GM19328 (cell line): ENCODE measurements around the gene NOL12.
A peak's percentile ranks its signal among the peaks of the same experiment; 100 is the strongest.
"Not testable (repeated sequence)": the region's sequence is repeated elsewhere in the genome, so short reads cannot be mapped to it uniquely, and the experiment has no call there.

Source experiments
- ATAC-seq: cut with Tn5 transposase; IDR thresholded peaks from one replicate; pipeline ENCODE4 v1.9.1; 2021; ENCODE audit warnings: mild to moderate bottlenecking, moderate library complexity; ENCODE audit not compliant: unreplicated experiment

NOL12 gene, protein sequence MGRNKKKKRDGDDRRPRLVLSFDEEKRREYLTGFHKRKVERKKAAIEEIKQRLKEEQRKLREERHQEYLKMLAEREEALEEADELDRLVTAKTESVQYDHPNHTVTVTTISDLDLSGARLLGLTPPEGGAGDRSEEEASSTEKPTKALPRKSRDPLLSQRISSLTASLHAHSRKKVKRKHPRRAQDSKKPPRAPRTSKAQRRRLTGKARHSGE

GRCh38 chr22:37686002-37686982 is at the start of gene NOL12:
TSS of gene NOL12 (plus strand) at chr22:37686343. CDS start at chr22:37686393, 50 bp downstream.
- ATAC-seq = peak; percentile 73

- ATAC-seq = no peak
These were observed 49.2 kb upstream of the NOL12 start for GRCh38 chr22:37636949-37637273.

DNA sequence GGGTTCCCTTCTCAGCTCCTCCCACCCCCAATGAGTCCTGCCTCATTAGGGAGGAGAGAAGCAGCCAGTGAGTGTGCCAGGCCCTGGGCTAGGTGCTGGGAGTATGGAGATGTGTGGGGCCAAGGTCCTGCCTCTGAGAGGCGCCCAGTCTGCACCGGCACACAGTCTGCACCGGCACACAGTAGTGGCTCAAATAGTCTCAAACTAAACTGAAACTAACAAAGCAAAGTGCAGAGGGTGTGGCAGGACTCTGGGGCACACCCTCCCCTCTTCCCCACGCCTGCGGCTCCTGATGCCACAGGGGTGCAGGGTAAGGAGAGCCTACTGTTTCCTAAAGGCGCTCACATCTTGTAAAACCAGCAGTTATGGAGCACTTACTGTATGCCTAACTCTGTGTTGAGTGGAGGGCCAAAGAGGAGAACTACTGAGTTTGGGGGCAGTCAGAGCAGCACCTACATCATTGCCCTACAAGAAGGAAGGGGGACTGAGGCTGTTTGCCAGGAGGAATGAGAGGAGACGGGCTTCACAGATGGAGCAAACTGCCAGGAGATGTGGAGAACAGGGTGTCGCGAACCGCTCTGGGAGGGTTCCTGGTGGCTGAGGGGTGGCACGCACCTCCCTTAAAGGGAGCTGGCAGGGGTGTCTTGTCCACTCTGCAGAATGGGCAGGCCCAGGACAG is 47.6 kb upstream of the NOL12 start:
- no peak for ATAC-seq

DNA sequence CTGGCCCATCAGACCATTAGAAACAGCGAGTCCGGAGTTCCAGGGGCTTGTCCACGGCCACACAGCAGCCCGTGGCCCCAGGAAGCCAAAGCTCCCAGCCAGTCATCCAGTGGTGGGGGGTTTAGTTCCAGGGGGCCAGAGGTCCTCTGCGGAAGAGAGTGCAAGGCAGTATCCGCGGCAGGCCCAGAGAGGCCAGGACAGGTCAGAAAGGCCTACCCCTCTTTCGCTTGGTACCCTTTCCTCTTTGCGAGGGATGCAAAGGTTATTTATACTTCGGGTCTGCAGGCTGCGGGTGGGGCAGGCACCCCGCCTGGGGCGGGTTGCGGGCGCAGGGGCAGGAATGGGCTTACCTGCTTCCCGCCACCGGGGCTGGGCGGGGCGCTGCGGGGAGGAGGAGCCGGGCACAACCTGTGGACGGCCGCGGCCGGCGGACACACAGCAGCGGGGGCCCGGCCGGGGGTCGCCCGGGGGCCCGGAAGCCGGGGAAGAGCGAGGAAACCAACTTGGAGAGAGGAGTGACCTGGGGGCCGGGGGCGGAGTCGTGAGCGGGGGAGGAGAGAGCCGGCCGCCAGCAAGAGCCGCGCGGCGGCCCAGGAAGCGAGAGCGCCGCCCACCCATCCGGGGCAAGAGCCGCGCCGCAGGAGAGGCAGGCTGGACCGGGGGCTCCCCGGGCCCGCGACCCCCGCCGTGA is 46.9 kb upstream of the NOL12 start, which contains the start of gene SH3BP1:
SH3BP1 (plus strand) TSS at position 600 of the 691 bp plus-strand sequence. CDS start 119 bp downstream, outside the sequence.
- no peak for ATAC-seq

DNA sequence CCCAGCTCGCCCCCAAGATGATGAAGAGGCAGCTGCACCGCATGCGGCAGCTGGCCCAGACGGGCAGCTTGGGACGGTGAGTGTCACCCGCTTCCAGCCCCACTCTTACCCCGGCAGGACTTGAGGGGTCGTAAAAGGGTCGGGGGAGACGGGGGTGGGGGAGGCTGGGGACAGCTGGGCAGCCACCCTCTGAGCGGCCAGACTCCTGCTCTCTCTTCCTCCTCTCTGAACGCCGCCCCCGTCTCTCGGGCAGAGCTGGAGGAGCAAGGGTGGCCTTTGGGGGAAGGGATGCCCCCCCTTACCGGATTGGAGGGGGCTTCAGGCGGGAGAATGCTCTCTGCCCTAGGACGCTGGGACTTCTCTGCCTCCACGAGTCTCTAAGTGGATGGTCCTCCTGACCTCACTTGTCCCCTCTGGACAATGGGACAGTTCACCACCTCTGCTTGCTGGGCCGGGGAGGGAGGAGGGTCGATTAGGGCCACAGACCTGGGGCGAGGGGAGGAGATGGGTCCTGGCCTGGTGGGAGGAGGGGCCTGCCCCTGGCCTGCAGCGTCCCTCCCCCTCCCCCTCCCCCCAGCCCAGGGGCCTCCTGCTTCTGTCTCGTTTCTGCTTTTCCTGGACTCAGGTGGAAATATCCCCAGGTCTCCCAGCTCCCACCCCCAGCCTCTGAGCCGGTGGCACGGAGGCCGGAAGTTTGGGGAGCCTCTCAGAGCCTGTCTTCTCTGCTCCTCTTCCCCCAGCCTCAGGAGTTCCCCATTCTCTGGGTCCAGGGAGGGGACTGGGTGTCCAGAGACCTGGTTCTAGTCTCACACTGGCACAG is 46.2 kb upstream of the NOL12 start:
- ATAC-seq = no peak

- ATAC-seq = no peak
These were observed 45.3 kb upstream of the NOL12 start for GRCh38 chr22:37640591-37641560.

GRCh38 chr22:37641561-37641949 is 44.6 kb upstream of the NOL12 start:
- no peak for ATAC-seq

- ATAC-seq = no peak
These were observed 42.8 kb upstream of the NOL12 start for GRCh38 chr22:37643225-37643847.

DNA sequence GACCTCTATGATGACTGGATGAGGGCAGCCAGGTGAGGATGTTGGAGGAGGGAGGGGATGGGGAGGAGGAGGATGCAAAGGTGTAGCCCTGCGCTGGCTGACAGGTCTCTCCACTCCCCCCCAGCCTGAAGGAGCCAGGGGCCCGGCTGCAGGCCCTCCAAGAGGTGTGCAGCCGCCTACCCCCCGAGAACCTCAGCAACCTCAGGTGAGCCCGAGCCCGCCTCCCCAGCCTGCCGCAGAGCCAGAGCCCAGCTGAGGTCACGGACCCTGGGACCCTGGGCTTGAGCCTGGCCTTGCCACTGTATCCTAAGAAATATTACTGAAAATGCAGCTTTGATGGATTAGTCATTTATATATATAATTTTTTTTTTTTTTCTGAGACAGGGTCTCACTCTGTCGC is 38.8 kb upstream of the NOL12 start:
- ATAC-seq = no peak

DNA sequence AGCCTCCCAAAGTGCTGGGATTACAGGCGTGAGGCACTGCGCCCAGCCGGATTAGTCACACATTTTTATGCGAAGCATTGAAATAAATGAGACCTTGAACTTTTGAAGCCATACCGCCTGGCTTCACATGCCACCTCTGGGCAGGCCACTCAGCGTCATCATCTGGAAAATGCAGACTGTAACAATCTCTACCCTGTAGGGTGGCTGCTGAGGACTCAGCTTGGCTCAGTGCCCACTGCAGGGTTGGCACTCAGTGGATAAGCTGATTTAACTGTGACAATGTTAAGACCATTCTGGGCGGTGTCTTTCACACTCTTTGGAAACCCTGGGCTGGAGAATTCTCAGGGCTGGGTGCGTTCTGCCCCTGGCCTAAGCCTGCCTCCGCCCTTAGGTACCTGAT is 38.2 kb upstream of the NOL12 start:
- ATAC-seq = no peak

DNA sequence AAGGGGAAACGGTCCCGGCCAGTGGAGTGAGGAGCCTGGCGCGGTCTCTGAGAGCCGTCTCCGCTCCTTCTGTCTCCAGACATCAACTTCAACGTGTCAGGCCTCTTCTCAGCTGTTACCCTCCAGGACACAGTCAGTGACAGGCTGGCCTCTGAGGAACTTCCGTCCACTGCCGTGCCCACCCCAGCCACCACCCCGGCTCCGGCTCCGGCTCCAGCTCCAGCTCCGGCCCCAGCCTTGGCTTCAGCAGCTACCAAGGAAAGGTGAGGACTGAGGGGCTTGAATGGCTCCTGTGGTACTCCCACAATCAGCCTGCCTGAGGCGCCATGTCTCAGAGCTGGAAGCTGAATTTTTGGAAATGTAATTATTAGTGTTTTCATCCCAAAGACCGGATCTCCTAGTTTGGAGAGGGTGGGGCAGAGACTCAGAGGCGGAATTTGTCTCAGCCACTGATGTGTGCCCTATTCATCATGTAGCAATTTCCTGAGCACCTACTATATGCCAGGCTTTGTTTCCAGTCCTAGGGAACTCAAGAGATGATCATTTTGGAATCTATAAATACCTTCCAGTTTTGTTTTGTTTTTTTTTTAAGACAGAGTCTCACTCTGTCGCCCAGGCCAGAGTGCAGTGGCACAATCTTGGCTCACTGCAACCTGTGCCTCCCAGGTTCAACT is 35.5 kb upstream of the NOL12 start:
- ATAC-seq = no peak

- no peak for ATAC-seq
These were observed 31.4 kb upstream of the NOL12 start for GRCh38 chr22:37654563-37655251.

DNA sequence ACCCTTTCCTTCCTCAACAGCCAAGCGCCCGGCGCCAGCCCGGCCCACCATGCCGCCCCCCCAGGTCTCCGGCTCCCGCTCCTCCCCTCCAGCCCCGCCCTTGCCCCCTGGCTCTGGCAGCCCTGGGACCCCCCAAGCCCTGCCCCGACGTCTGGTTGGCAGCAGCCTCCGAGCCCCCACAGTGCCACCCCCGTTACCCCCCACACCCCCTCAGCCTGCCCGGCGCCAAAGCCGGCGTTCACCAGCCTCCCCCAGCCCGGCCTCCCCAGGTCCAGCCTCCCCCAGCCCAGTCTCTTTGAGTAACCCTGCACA is 30.9 kb upstream of the NOL12 start:
- no peak for ATAC-seq

- not testable (repeated sequence) for ATAC-seq
These were observed 29.6 kb upstream of the NOL12 start for GRCh38 chr22:37656583-37656982.

DNA sequence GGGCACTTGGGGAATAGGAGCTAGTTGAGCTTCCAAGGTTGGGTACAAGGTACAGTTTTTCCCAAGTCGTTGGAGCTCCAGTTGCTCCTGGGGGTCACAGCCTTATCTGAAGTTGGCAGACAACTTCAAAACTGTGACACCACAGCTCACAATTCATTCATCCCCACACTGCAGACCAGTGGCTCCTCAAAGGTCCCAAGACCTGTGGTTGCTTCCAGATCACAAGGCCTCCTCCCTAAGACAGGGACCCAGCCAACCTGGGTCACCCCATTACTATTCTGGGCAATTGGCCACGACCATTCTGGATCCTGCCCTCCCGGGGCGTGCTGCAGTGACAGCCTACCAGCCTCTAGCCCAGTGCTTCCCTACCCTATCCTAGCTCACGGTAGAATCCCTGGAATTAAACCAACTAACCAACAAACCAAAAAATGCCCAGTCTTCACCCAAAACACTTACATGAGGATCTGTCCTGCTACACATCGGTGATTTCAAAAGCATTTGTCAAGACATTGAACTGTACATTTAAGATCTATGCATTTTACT is 28.5 kb upstream of the NOL12 start:
- no peak for ATAC-seq

DNA sequence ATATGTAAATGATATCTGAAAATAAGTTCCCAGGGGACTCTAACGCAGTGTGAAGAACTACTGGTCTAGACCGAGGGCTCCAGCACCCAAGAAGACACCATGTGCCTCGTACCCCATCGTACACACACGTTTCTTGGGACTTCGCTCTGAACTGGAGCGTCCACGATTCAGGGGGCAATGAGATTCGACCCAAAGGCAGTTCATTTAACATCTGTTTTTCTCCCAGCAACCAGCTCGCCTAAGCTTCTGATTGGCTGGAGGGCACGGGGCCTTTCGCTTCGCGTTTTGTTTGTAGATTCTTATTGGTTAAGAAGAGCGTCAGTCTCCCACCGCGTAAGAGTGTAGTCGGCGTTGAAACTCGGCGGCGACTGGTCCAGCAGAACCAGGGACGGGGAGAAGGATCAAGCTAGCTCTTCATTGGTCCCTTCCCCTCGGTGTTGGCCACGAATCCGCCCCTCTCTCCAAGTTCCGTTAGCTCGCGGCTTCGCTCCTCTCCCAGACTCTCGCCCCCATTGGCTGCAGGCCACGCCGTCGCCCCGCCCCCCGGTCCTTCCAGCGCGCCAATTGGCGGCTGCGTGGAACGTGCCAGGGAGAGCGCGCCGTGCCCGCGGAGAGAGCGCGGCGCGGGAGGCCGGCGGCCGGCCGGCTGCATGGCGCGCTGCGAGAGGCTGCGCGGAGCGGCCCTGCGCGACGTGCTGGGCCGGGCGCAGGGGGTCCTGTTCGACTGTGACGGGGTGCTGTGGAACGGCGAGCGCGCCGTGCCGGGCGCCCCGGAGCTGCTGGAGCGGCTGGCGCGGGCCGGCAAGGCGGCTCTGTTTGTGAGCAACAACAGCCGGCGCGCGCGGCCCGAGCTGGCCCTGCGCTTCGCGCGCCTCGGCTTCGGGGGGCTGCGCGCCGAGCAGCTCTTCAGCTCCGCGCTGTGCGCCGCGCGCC is 27.7 kb upstream of the NOL12 start, which contains the start of gene PDXP:
PDXP (plus strand) TSS at position 591 of the 933 bp plus-strand sequence; CDS start at position 651, 60 bp downstream.
- ATAC-seq = peak; percentile 74
